Uterus (tissue), 4 donors: ENCODE results near the gene NDC80. TPM values are rescaled to one million over a fixed set of nuclear protein-coding genes. Genes with fewer than 3 reads are reported as not detected.

ENCODE experiments used
- DNase-seq, 2 donors: peaks; one replicate each; pipeline ENCODE4 v3.0.0-alpha.2; 2019 to 2020
- H3K27ac ChIP-seq, 2 donors: fragments of 200-600 bp; sonication (generic); 1 replicate in 1 of 2; 2 replicates in 1 of 2; pipeline ENCODE4 v1.5.1; 2016 to 2018
- H3K27me3 ChIP-seq, 2 donors: fragments of 200-600 bp; sonication (generic); one replicate each; pipeline ENCODE4 v1.5.1; 2018 to 2019; ENCODE audit warnings: control low read depth in 1 of 2
- H3K36me3 ChIP-seq, 2 donors: fragments of 200-600 bp; sonication (generic); one replicate each; pipeline ENCODE4 v1.5.1; 2019; ENCODE audit warnings: control low read depth in 1 of 2
- H3K4me1 ChIP-seq, 2 donors: fragments of 200-600 bp; sonication (generic); one replicate each; pipeline ENCODE4 v1.5.1; 2018 to 2019; ENCODE audit warnings: control low read depth in 1 of 2
- H3K4me3 ChIP-seq, 2 donors: fragments of 200-600 bp; sonication (generic); 1 replicate in 1 of 2; 2 replicates in 1 of 2; pipeline ENCODE4 v1.5.1; 2018 to 2019; ENCODE audit warnings: mild to moderate bottlenecking in 1 of 2
- H3K9me3 ChIP-seq, 2 donors: fragments of 200-600 bp; sonication (generic); one replicate each; pipeline ENCODE4 v1.5.1; 2019; ENCODE audit warnings: control low read depth in 1 of 2
- CTCF ChIP-seq, 4 experiments: fragments of 200-600 bp in 2 of 4; fragments of 450-650 bp in 2 of 4; sonication (generic) in 2 of 4; IDR thresholded peaks; one replicate each; pipeline ENCODE4 v1.5.1; 2016 to 2019; ENCODE audit warnings: antibody characterized with exemption in 4 of 4, mild to moderate bottlenecking in 2 of 4, moderate library complexity in 1 of 4
- POLR2A ChIP-seq, 2 donors: fragments of 450-650 bp; IDR thresholded peaks; one replicate each; pipeline ENCODE4 v1.6.1; 2016; ENCODE audit warnings: antibody characterized with exemption in 2 of 2, mild to moderate bottlenecking in 1 of 2, moderate library complexity in 1 of 2
- intact Hi-C: fragments of 100-400 bp; cut with DNase I; formaldehyde crosslinking; loops from one replicate; pipeline ENCODE4 v1.15.1; 2023; ENCODE audit warnings: low total_unique reads
- total RNA-seq, 4 donors: library from RNA; depleted of rRNA in 3 of 4; stranded (reverse); fragments of >200 nt in 3 of 4; gene quantifications; one replicate each; pipeline versions ENCODE4 v1.1.0 to v1.2.4, GENCODE V29; 2014 to 2023
- donor health status: DM: yes; HTN: yes; CAD: no.

Gene NDC80
- total RNA-seq, 4 donors from 2014 or later, result 0.26 to 21.2 (median 0.80) TPM

- Histone ChIP-seq H3K4me3 (no peak overlapping the region), H3K9me3 (no peaks in the 10 kb centered on the region), H3K4me1 (no peaks in the 10 kb centered on the region), H3K27me3 (no peaks in the 10 kb centered on the region), H3K27ac (no peak overlapping the region), H3K36me3 (no peaks in the 10 kb centered on the region)
- TF ChIP-seq POLR2A (IDR thresholded peaks at IDR 0.05), result no peak
- TF ChIP-seq CTCF (IDR thresholded peaks at IDR 0.05), result no peak
- intact Hi-C loops, result no loop called here
- no peak for DNase-seq
These were observed 16.7 kb upstream of the NDC80 start for GRCh38 chr18:2554696-2555095.

GRCh38 chr18:2555895-2556294 is 15.5 kb upstream of the NDC80 start:
- Histone ChIP-seq H3K4me3 (no peak overlapping the region), H3K36me3 (no peaks in the 10 kb centered on the region), H3K9me3 (no peaks in the 10 kb centered on the region), H3K27me3 (no peaks in the 10 kb centered on the region), H3K27ac (no peak overlapping the region), H3K4me1 (no peaks in the 10 kb centered on the region)
- no peak for TF ChIP-seq POLR2A (IDR thresholded peaks at IDR 0.05)
- intact Hi-C loops, result no loop called here
- DNase-seq, result no peak

GRCh38 chr18:2557536-2557935 is 13.8 kb upstream of the NDC80 start:
- intact Hi-C loops, result no loop called here
- TF ChIP-seq POLR2A (IDR thresholded peaks at IDR 0.05), result no peak
- no peak for TF ChIP-seq CTCF (IDR thresholded peaks at IDR 0.05)
- Histone ChIP-seq H3K27me3 (no peaks in the 10 kb centered on the region), H3K9me3 (no peaks in the 10 kb centered on the region), H3K4me1 (no peaks in the 10 kb centered on the region), H3K27ac (no peak overlapping the region), H3K4me3 (no peak overlapping the region), H3K36me3 (no peaks in the 10 kb centered on the region)
- no peak for DNase-seq

GRCh38 chr18:2559249-2559648 is 12.1 kb upstream of the NDC80 start:
- no peaks in the 10 kb centered on the region for H3K4me1 ChIP-seq
- intact Hi-C loops, result no loop called here
- no peaks in the 10 kb centered on the region for H3K27me3 ChIP-seq
- TF ChIP-seq CTCF (IDR thresholded peaks at IDR 0.05) (no peak), POLR2A (IDR thresholded peaks at IDR 0.05) (no peak)
- H3K36me3 ChIP-seq, result no peaks in the 10 kb centered on the region
- H3K4me3 ChIP-seq, result no peak overlapping the region
- DNase-seq, result no peak
- H3K9me3 ChIP-seq, result no peaks in the 10 kb centered on the region
- H3K27ac ChIP-seq, result no peak overlapping the region

- no peak for TF ChIP-seq CTCF (IDR thresholded peaks at IDR 0.05)
- TF ChIP-seq POLR2A (IDR thresholded peaks at IDR 0.05), result no peak
- H3K27ac ChIP-seq, result no peak overlapping the region
- H3K36me3 ChIP-seq, result no peaks in the 10 kb centered on the region
- no peak overlapping the region for H3K4me3 ChIP-seq
- H3K9me3 ChIP-seq, result no peaks in the 10 kb centered on the region
- no peaks in the 10 kb centered on the region for H3K4me1 ChIP-seq
- no peak for DNase-seq
- H3K27me3 ChIP-seq, result no peaks in the 10 kb centered on the region
- intact Hi-C loops, result no loop called here
These were observed 7.0 kb upstream of the NDC80 start for GRCh38 chr18:2564373-2564772.

- Histone ChIP-seq H3K4me3 (no peak overlapping the region), H3K9me3 (no peaks in the 10 kb centered on the region), H3K36me3 (no peaks in the 10 kb centered on the region), H3K27ac (no peak overlapping the region), H3K27me3 (no peaks in the 10 kb centered on the region), H3K4me1 (peaks cover 0 to 7% of the 10 kb centered on the region in 2 donors)
- intact Hi-C loops, result no loop called here
- TF ChIP-seq POLR2A (IDR thresholded peaks at IDR 0.05), result no peak
- no peak for TF ChIP-seq CTCF (IDR thresholded peaks at IDR 0.05)
- no peak for DNase-seq
These were observed 3.2 kb upstream of the NDC80 start for GRCh38 chr18:2568129-2568528.
